ENCODE measurements around the gene SGSM2.

The SGSM2 gene

DNA sequence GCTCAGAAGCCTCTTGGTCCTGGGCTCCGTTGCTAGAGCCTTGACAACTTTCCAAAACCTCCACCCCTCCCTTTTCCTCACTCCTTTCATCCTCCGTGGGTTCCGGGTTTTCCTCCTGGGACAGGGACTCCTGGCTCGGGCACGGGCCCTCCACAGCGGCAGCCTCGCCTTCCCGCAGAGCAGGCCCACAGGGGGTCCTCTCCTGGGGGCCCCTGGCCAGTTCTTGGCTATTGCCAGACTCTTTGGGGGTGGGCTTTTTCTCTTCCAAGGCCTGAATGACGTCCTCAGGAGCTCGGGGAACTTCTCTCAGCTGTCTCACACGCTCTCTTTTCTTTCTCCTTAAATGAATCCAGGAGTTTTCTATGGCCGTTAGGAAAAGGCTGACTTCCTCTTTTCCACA is 82.9 kb downstream of the SGSM2 start:
- POLR2A ChIA-PET: no interaction called here

GRCh38 chr17:2421315-2422147 is 84.2 kb downstream of the SGSM2 start:
- POLR2A ChIA-PET: interaction anchor here (0.6 kb wide), 1 partner anchor 67 kb away, joined by 3 read pairs; no protein-coding TSS in a partner anchor
- 95% methylated on average over 24 of the region's 27 CpGs for WGBS (ENCODE audit: insufficient coverage)
- H3K36me3 ChIP-seq (ENCODE audit: control insufficient read depth in 4 of 4, insufficient read depth in 4 of 4, low read length in 3 of 4): peaks cover 0 to 44% (median 33%) of the 10 kb centered on the region in 4 experiments
- H3K4me3 ChIP-seq (ENCODE audit: control insufficient read depth in 1 of 7, extremely low read depth in 1 of 7, insufficient read depth in 4 of 7, low read depth in 2 of 7, low read length in 6 of 7): no peak overlapping the region
- peak in 1 of 3 donors; percentile 11 for DNase-seq
- H3K9me3 ChIP-seq (ENCODE audit: control extremely low read depth in 1 of 5, control insufficient read depth in 4 of 5, insufficient read depth in 2 of 5, low read depth in 1 of 5, low read length in 4 of 5): no peaks in the 10 kb centered on the region
- CTCF ChIA-PET: interaction anchor here (0.6 to 11.4 kb wide), 3 partner anchors 8 to 528 kb away, joined by 3 to 311 read pairs (median 5); no protein-coding TSS in a partner anchor
- H3K27ac ChIP-seq (ENCODE audit: insufficient read depth in 1 of 2, low read depth in 1 of 2, low read length in 2 of 2, poor library complexity in 1 of 2, severe bottlenecking in 2 of 2): no peak overlapping the region
- H3K27me3 ChIP-seq (replicated peaks in 2 of 5; ENCODE audit: control insufficient read depth in 4 of 5, insufficient read depth in 5 of 5, low read length in 4 of 5): no peaks in the 10 kb centered on the region
- no peaks in the 10 kb centered on the region for H3K4me1 ChIP-seq (ENCODE audit: control extremely low read depth in 1 of 4, control insufficient read depth in 4 of 4, insufficient read depth in 4 of 4, low read length in 3 of 4)

More for the DNA sequence above, 82.9 kb downstream of the SGSM2 start:
- H3K27ac ChIP-seq (ENCODE audit: insufficient read depth in 1 of 2, low read depth in 1 of 2, low read length in 2 of 2, poor library complexity in 1 of 2, severe bottlenecking in 2 of 2): no peak overlapping the region
- no peaks in the 10 kb centered on the region for H3K27me3 ChIP-seq (replicated peaks in 2 of 5; ENCODE audit: control insufficient read depth in 4 of 5, insufficient read depth in 5 of 5, low read length in 4 of 5)
- DNase-seq: no peak
- CTCF ChIA-PET: interaction anchor here (1.0 to 11.4 kb wide), 2 partner anchors 10 to 35 kb away, joined by 3 to 311 read pairs; no protein-coding TSS in a partner anchor
- WGBS (ENCODE audit: insufficient coverage): 97% methylated on average over 9 of the region's 12 CpGs
- no peaks in the 10 kb centered on the region for H3K9me3 ChIP-seq (ENCODE audit: control extremely low read depth in 1 of 5, control insufficient read depth in 4 of 5, insufficient read depth in 2 of 5, low read depth in 1 of 5, low read length in 4 of 5)
- H3K36me3 ChIP-seq (ENCODE audit: control insufficient read depth in 4 of 4, insufficient read depth in 4 of 4, low read length in 3 of 4): peaks cover 0 to 38% (median 30%) of the 10 kb centered on the region in 4 experiments
- H3K4me1 ChIP-seq (ENCODE audit: control extremely low read depth in 1 of 4, control insufficient read depth in 4 of 4, insufficient read depth in 4 of 4, low read length in 3 of 4): no peaks in the 10 kb centered on the region
- H3K4me3 ChIP-seq (ENCODE audit: control insufficient read depth in 1 of 7, extremely low read depth in 1 of 7, insufficient read depth in 4 of 7, low read depth in 2 of 7, low read length in 6 of 7): no peak overlapping the region

- no peaks in the 10 kb centered on the region for H3K9me3 ChIP-seq (ENCODE audit: control extremely low read depth in 1 of 5, control insufficient read depth in 4 of 5, insufficient read depth in 2 of 5, low read depth in 1 of 5, low read length in 4 of 5)
- H3K27me3 ChIP-seq (replicated peaks in 2 of 5; ENCODE audit: control insufficient read depth in 4 of 5, insufficient read depth in 5 of 5, low read length in 4 of 5): no peaks in the 10 kb centered on the region
- WGBS (ENCODE audit: insufficient coverage): 100% methylated on average over 4 of the region's 6 CpGs
- CTCF ChIA-PET: interaction anchor here (0.6 to 11.4 kb wide), 2 partner anchors 38 to 231 kb away, joined by 3 to 311 read pairs; no protein-coding TSS in a partner anchor
- H3K4me3 ChIP-seq (ENCODE audit: control insufficient read depth in 1 of 7, extremely low read depth in 1 of 7, insufficient read depth in 4 of 7, low read depth in 2 of 7, low read length in 6 of 7): no peak overlapping the region
- H3K36me3 ChIP-seq (ENCODE audit: control insufficient read depth in 4 of 4, insufficient read depth in 4 of 4, low read length in 3 of 4): peaks cover 0 to 38% (median 29%) of the 10 kb centered on the region in 4 experiments
- H3K4me1 ChIP-seq (ENCODE audit: control extremely low read depth in 1 of 4, control insufficient read depth in 4 of 4, insufficient read depth in 4 of 4, low read length in 3 of 4): no peaks in the 10 kb centered on the region
- no peak for DNase-seq
- POLR2A ChIA-PET: no interaction called here
- no peak overlapping the region for H3K27ac ChIP-seq (ENCODE audit: insufficient read depth in 1 of 2, low read depth in 1 of 2, low read length in 2 of 2, poor library complexity in 1 of 2, severe bottlenecking in 2 of 2)
Observed at GRCh38 chr17:2423271-2423670, 86.0 kb downstream of the SGSM2 start.

DNA sequence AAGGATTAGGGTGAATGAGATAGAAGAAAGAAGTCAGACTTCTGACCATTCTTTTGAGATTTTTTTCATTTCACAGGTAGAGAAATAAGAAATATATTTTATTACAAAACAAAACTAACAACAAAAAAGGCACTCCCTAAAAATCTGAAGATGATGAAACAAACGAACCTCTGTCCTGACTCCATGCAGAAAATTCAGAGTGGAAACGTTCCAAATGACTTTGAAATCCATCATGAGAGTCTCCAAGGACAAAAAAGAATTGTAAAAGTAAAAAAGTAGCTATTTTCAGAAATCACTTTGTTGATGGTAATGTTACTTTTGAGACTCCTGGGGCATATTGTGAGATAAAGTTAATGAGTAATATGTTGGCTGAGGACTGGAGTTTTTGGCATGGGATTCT is 89.9 kb downstream of the SGSM2 start:
- Histone ChIP-seq H3K9me3 (ENCODE audit: control extremely low read depth in 1 of 5, control insufficient read depth in 4 of 5, insufficient read depth in 2 of 5, low read depth in 1 of 5, low read length in 4 of 5) (no peaks in the 10 kb centered on the region), H3K4me1 (ENCODE audit: control extremely low read depth in 1 of 4, control insufficient read depth in 4 of 4, insufficient read depth in 4 of 4, low read length in 3 of 4) (no peaks in the 10 kb centered on the region), H3K36me3 (ENCODE audit: control insufficient read depth in 4 of 4, insufficient read depth in 4 of 4, low read length in 3 of 4) (peaks cover 2 to 9% (median 6%) of the 10 kb centered on the region in 4 experiments), H3K4me3 (ENCODE audit: control insufficient read depth in 1 of 7, extremely low read depth in 1 of 7, insufficient read depth in 4 of 7, low read depth in 2 of 7, low read length in 6 of 7) (no peak overlapping the region), H3K27me3 (replicated peaks in 2 of 5; ENCODE audit: control insufficient read depth in 4 of 5, insufficient read depth in 5 of 5, low read length in 4 of 5) (no peaks in the 10 kb centered on the region), H3K27ac (ENCODE audit: insufficient read depth in 1 of 2, low read depth in 1 of 2, low read length in 2 of 2, poor library complexity in 1 of 2, severe bottlenecking in 2 of 2) (no peak overlapping the region)
- DNase-seq: no peak
- ChIA-PET CTCF (interaction anchor here (1.0 to 1.3 kb wide), 2 partner anchors 11 to 45 kb away, joined by 4 to 6 read pairs; no protein-coding TSS in a partner anchor), POLR2A (no interaction called here)
- 100% methylated on average over 2 of the region's 2 CpGs for WGBS (ENCODE audit: insufficient coverage)

GRCh38 chr17:2427910-2428309 is 90.6 kb downstream of the SGSM2 start:
- DNase-seq: no peak
- no CpG with 5 or more reads among the region's 1 CpG for WGBS (ENCODE audit: insufficient coverage)
- Histone ChIP-seq H3K9me3 (ENCODE audit: control extremely low read depth in 1 of 5, control insufficient read depth in 4 of 5, insufficient read depth in 2 of 5, low read depth in 1 of 5, low read length in 4 of 5) (no peaks in the 10 kb centered on the region), H3K36me3 (ENCODE audit: control insufficient read depth in 4 of 4, insufficient read depth in 4 of 4, low read length in 3 of 4) (peaks cover 2 to 11% (median 9%) of the 10 kb centered on the region in 4 experiments), H3K27me3 (replicated peaks in 2 of 5; ENCODE audit: control insufficient read depth in 4 of 5, insufficient read depth in 5 of 5, low read length in 4 of 5) (no peaks in the 10 kb centered on the region), H3K4me3 (ENCODE audit: control insufficient read depth in 1 of 7, extremely low read depth in 1 of 7, insufficient read depth in 4 of 7, low read depth in 2 of 7, low read length in 6 of 7) (no peak overlapping the region), H3K4me1 (ENCODE audit: control extremely low read depth in 1 of 4, control insufficient read depth in 4 of 4, insufficient read depth in 4 of 4, low read length in 3 of 4) (no peaks in the 10 kb centered on the region), H3K27ac (ENCODE audit: insufficient read depth in 1 of 2, low read depth in 1 of 2, low read length in 2 of 2, poor library complexity in 1 of 2, severe bottlenecking in 2 of 2) (no peak overlapping the region)
- ChIA-PET POLR2A (no interaction called here), CTCF (interaction anchor here (1.0 to 1.3 kb wide), 2 partner anchors 12 to 46 kb away, joined by 4 to 6 read pairs; no protein-coding TSS in a partner anchor)
